NCI-H226 (cell line): ENCODE measurements around the gene WWOX.
"Not testable (repeated sequence)": the region's sequence is repeated elsewhere in the genome, so short reads cannot be mapped to it uniquely, and the experiment has no call there.

Experiments used
- DNase-seq: peaks from one replicate; pipeline ENCODE4 v3.0.0-alpha.2; 2015

The WWOX gene

GRCh38 chr16:79012671-79013434, 913.4 kb downstream of the WWOX start:
- DNase-seq = no peak

- DNase-seq = no peak
Observed at GRCh38 chr16:79013930-79014660, 914.6 kb downstream of the WWOX start.

GRCh38 chr16:79018650-79019429, 919.4 kb downstream of the WWOX start:
- no peak for DNase-seq

GRCh38 chr16:79019431-79019830, 920.0 kb downstream of the WWOX start:
- no peak for DNase-seq

GRCh38 chr16:79021991-79022630, 922.7 kb downstream of the WWOX start:
- DNase-seq = no peak

GRCh38 chr16:79026117-79026516, 926.7 kb downstream of the WWOX start:
- DNase-seq = no peak

- DNase-seq = no peak
Observed at GRCh38 chr16:79036541-79036940, 937.1 kb downstream of the WWOX start.

GRCh38 chr16:79037521-79038373, 938.3 kb downstream of the WWOX start:
- no peak for DNase-seq

GRCh38 chr16:79041206-79041605, 941.8 kb downstream of the WWOX start:
- DNase-seq = no peak

GRCh38 chr16:79042141-79042540, 942.7 kb downstream of the WWOX start:
- DNase-seq = no peak

- DNase-seq = no peak
Observed at GRCh38 chr16:79042886-79043285, 943.4 kb downstream of the WWOX start.

- no peak for DNase-seq
Observed at GRCh38 chr16:79045191-79045590, 945.7 kb downstream of the WWOX start.

GRCh38 chr16:79047337-79047736, 947.9 kb downstream of the WWOX start:
- no peak for DNase-seq

GRCh38 chr16:79049040-79049439, 949.6 kb downstream of the WWOX start:
- DNase-seq = no peak

- DNase-seq = no peak
Observed at GRCh38 chr16:79050063-79050462, 950.6 kb downstream of the WWOX start.

GRCh38 chr16:79051313-79051712, 951.9 kb downstream of the WWOX start:
- no peak for DNase-seq

- not testable (repeated sequence) for DNase-seq
Observed at GRCh38 chr16:79052198-79052597, 952.7 kb downstream of the WWOX start.

- no peak for DNase-seq
Observed at GRCh38 chr16:79053577-79053976, 954.1 kb downstream of the WWOX start.

- peak; percentile 80 for DNase-seq
Observed at GRCh38 chr16:79054211-79054984, 954.9 kb downstream of the WWOX start.

- no peak for DNase-seq
Observed at GRCh38 chr16:79055251-79055970, 956.0 kb downstream of the WWOX start.

GRCh38 chr16:79061181-79061580, 961.7 kb downstream of the WWOX start:
- peak; percentile 82 for DNase-seq
